Parathyroid adenoma (tissue), 2 donors: ENCODE data around the gene WWOX.

Experiments used
- H2AFZ ChIP-seq: fragments of 300-600 bp; sonication (generic); one replicate; pipeline ENCODE4 v1.7.0; 2017; ENCODE audit warnings: antibody characterized with exemption, mild to moderate bottlenecking
- H3K27ac ChIP-seq: fragments of 300-600 bp; sonication (generic); one replicate; pipeline ENCODE4 v1.7.0; 2017
- H3K27me3 ChIP-seq: fragments of 300-600 bp; sonication (generic); one replicate; pipeline ENCODE4 v1.7.0; 2017; ENCODE audit warnings: low read length; ENCODE audit not compliant: control insufficient read depth, insufficient read depth
- H3K36me3 ChIP-seq: fragments of 300-600 bp; sonication (generic); one replicate; pipeline ENCODE4 v1.7.0; 2017; ENCODE audit warnings: low read length; ENCODE audit not compliant: control insufficient read depth, insufficient read depth
- H3K4me1 ChIP-seq: fragments of 300-600 bp; sonication (generic); one replicate; pipeline ENCODE4 v1.7.0; 2017; ENCODE audit warnings: control low read depth
- H3K4me2 ChIP-seq: fragments of 300-600 bp; sonication (generic); one replicate; pipeline ENCODE4 v1.7.0; 2017; ENCODE audit warnings: low read length
- H3K4me3 ChIP-seq: fragments of 300-600 bp; sonication (generic); one replicate; pipeline ENCODE4 v1.7.0; 2017; ENCODE audit warnings: low read depth, low read length
- H3K79me2 ChIP-seq: fragments of 300-600 bp; sonication (generic); one replicate; pipeline ENCODE4 v1.7.0; 2017; ENCODE audit warnings: control low read depth
- H3K9ac ChIP-seq: fragments of 300-600 bp; sonication (generic); one replicate; pipeline ENCODE4 v1.7.0; 2017; ENCODE audit warnings: mild to moderate bottlenecking
- H3K9me3 ChIP-seq: fragments of 300-600 bp; sonication (generic); one replicate; pipeline ENCODE4 v1.7.0; 2017; ENCODE audit warnings: low read length; ENCODE audit not compliant: control insufficient read depth
- TF ChIP-seq, protein P1 (sequence below): fragments of 300-600 bp; sonication (generic); IDR thresholded peaks from one replicate; pipeline ENCODE4 v1.7.0; 2017; ENCODE audit warnings: antibody characterized with exemption, mild to moderate bottlenecking
- donor health status: primary hyperparathyroidism.

The WWOX gene

GRCh38 chr16:79139799-79140198, 1040.3 kb downstream of the WWOX start:
- Histone ChIP-seq H3K27me3 (no peaks in the 10 kb centered on the region), H3K79me2 (no peaks in the 10 kb centered on the region), H3K27ac (no peak overlapping the region), H3K36me3 (no peaks in the 10 kb centered on the region), H3K4me2 (no peak overlapping the region), H3K9me3 (no peaks in the 10 kb centered on the region), H3K9ac (no peak overlapping the region), H2AFZ (no peak overlapping the region), H3K4me1 (no peaks in the 10 kb centered on the region), H3K4me3 (no peak overlapping the region)
- TF ChIP-seq, protein P1, sequence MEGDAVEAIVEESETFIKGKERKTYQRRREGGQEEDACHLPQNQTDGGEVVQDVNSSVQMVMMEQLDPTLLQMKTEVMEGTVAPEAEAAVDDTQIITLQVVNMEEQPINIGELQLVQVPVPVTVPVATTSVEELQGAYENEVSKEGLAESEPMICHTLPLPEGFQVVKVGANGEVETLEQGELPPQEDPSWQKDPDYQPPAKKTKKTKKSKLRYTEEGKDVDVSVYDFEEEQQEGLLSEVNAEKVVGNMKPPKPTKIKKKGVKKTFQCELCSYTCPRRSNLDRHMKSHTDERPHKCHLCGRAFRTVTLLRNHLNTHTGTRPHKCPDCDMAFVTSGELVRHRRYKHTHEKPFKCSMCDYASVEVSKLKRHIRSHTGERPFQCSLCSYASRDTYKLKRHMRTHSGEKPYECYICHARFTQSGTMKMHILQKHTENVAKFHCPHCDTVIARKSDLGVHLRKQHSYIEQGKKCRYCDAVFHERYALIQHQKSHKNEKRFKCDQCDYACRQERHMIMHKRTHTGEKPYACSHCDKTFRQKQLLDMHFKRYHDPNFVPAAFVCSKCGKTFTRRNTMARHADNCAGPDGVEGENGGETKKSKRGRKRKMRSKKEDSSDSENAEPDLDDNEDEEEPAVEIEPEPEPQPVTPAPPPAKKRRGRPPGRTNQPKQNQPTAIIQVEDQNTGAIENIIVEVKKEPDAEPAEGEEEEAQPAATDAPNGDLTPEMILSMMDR = no peak

- Histone ChIP-seq H3K79me2 (no peaks in the 10 kb centered on the region), H3K27me3 (no peaks in the 10 kb centered on the region), H3K36me3 (no peaks in the 10 kb centered on the region), H3K27ac (no peak overlapping the region), H3K4me3 (no peak overlapping the region), H3K4me1 (no peaks in the 10 kb centered on the region), H2AFZ (no peak overlapping the region), H3K4me2 (no peak overlapping the region), H3K9me3 (no peaks in the 10 kb centered on the region), H3K9ac (no peak overlapping the region)
- TF ChIP-seq, protein P1 = no peak
Observed at GRCh38 chr16:79143026-79143425, 1043.6 kb downstream of the WWOX start.

DNA sequence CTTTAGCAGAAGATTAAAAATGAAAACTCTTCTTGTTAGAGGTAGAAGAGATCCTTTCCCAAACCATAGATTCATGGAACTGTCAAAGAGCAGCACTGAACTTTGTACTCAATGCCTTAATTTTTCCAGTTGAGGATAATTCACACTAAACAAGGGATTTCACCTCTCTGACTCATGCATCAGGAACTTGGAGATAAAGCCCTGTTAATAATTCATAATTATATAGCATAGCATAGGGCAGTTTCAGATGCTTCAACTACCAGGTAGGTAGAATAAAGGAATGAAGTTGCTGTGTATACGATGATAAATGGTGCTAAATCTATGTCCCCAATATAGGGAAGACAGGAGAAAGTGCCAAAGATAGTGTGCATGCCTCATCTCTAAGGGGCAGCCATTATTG, 1050.7 kb downstream of the WWOX start:
- no peaks in the 10 kb centered on the region for H3K27me3 ChIP-seq
- H3K9ac ChIP-seq = no peak overlapping the region
- no peak overlapping the region for H3K27ac ChIP-seq
- H3K4me2 ChIP-seq = no peak overlapping the region
- H3K36me3 ChIP-seq = no peaks in the 10 kb centered on the region
- no peak overlapping the region for H2AFZ ChIP-seq
- H3K4me3 ChIP-seq = no peak overlapping the region
- TF ChIP-seq, protein P1 = no peak
- no peaks in the 10 kb centered on the region for H3K9me3 ChIP-seq
- no peaks in the 10 kb centered on the region for H3K79me2 ChIP-seq
- H3K4me1 ChIP-seq = no peaks in the 10 kb centered on the region

- H3K27ac ChIP-seq = no peak overlapping the region
Observed at GRCh38 chr16:79150632-79151310, 1051.3 kb downstream of the WWOX start.

More at GRCh38 chr16:79150632-79151310, 1051.3 kb downstream of the WWOX start:
- H3K9me3 ChIP-seq = no peaks in the 10 kb centered on the region
- H3K9ac ChIP-seq = no peak overlapping the region
- H2AFZ ChIP-seq = no peak overlapping the region
- H3K36me3 ChIP-seq = no peaks in the 10 kb centered on the region
- H3K4me2 ChIP-seq = no peak overlapping the region
- TF ChIP-seq, protein P1 = no peak
- no peaks in the 10 kb centered on the region for H3K79me2 ChIP-seq
- no peaks in the 10 kb centered on the region for H3K27me3 ChIP-seq
- no peak overlapping the region for H3K4me3 ChIP-seq
- no peaks in the 10 kb centered on the region for H3K4me1 ChIP-seq
